ENCODE data around the gene GRID1.

Gene GRID1

DNA sequence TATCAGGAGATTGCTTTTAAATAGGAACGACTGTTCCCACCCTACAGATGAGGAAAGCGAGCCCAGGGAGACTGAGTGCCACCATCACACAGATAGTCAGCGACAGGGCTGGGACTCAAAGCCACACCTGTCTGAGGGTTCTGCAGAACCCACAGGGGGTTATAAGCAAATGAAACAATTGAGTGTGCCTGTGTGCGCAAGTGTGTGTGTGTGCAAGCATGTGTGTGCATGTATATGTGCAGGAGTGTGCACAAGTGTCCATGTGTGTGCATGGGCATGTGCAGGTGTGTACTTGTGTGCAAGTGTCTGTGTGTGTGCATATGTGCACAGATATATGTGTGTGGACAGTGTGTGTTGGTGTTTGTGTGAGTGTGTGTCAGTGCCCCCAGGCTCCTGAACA, 280.2 kb downstream of the GRID1 start:
- TF ChIP-seq CTCF (conservative IDR thresholded peaks at IDR 0.05; ENCODE audit: control insufficient read depth, insufficient read depth, low read depth, low read length): no peak
- DNase-seq (ENCODE audit: low read depth): no peak
- no peak overlapping the region for H3K4me3 ChIP-seq (ENCODE audit: control insufficient read depth, low read depth, low read length)

DNA sequence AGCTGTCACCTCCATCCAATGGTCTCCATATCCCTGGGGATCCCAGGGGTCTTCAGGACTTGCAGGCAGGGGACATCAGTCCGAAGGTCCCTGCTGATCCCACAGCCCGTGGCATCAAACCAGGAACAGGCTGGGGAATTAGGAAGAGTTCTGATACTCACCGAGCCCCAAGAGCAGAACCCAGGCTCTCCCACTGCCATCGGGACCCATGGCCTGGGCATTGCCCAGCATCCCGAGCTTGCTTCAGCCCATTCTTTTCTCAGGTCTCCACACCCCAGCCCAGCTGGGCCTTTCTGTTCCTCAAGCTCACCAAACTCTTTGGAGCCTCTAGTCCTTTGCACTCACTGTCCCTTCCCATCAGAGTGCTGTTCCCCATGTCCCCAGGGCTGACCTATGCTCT, 280.9 kb downstream of the GRID1 start:
- TF ChIP-seq CTCF (conservative IDR thresholded peaks at IDR 0.05; ENCODE audit: control insufficient read depth, insufficient read depth, low read depth, low read length): no peak
- H3K4me3 ChIP-seq (ENCODE audit: control insufficient read depth, low read depth, low read length): no peak overlapping the region
- no peak for DNase-seq (ENCODE audit: low read depth)

DNA sequence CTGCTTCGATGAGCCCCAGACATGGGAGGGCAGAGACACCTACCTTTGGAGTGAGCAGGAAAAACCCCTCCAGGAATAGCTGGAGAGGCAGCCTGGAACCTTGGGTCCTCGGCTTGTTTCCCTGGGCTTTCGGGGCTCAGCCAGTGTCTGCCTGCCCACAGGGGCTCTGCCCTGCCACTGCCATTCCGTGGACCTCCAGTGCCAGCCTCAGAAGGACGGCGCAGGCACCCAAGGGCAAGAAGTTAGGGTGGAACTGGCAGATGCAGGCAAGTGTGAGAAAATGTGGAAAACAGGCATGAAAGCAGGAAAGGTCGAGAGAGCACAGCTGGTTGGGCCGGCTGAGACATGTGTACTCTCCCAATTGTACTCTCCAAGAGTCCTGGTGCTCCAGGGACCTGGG, 281.5 kb downstream of the GRID1 start:
- no peak for DNase-seq (ENCODE audit: low read depth)
- no peak overlapping the region for H3K4me3 ChIP-seq (ENCODE audit: control insufficient read depth, low read depth, low read length)
- no peak for TF ChIP-seq CTCF (conservative IDR thresholded peaks at IDR 0.05; ENCODE audit: control insufficient read depth, insufficient read depth, low read depth, low read length)

GRCh38 chr10:86084585-86084984, 282.0 kb downstream of the GRID1 start:
- DNase-seq (ENCODE audit: low read depth): no peak
- H3K4me3 ChIP-seq (ENCODE audit: control insufficient read depth, low read depth, low read length): no peak overlapping the region
- no peak for TF ChIP-seq CTCF (conservative IDR thresholded peaks at IDR 0.05; ENCODE audit: control insufficient read depth, insufficient read depth, low read depth, low read length)

DNA sequence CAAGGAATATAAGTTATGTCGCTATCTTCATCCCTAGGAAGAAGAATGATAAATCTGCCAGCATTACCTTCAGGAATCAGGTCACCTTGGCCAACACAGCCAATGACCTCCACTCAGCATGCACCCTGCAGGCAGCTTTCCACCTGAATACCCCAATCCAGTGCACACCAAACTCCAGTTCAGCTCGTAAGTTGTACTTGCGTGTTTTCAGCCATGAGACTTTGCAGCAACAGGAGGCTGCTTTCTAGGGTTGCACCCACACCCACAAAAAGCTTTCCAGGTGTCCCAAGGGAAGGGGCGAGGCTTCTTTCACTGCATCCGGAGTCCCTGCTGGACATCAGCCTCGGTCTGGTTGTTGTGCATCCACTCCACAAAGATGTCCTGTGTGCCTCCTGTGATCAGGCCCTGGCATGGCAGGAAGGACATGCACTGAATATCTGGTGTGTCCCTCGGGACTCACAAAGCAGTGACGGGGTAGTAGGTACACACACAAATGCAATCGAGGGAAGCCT, 282.9 kb downstream of the GRID1 start:
- no peak for TF ChIP-seq CTCF (conservative IDR thresholded peaks at IDR 0.05; ENCODE audit: control insufficient read depth, insufficient read depth, low read depth, low read length)

GRCh38 chr10:86083206-86083605, 283.4 kb downstream of the GRID1 start:
- TF ChIP-seq CTCF (conservative IDR thresholded peaks at IDR 0.05; ENCODE audit: control insufficient read depth, insufficient read depth, low read depth, low read length): no peak
- no peak overlapping the region for H3K4me3 ChIP-seq (ENCODE audit: control insufficient read depth, low read depth, low read length)

More for the DNA sequence above, 282.9 kb downstream of the GRID1 start:
- no peak for DNase-seq (ENCODE audit: low read depth)
- no peak overlapping the region for H3K4me3 ChIP-seq (ENCODE audit: control insufficient read depth, low read depth, low read length)

GRCh38 chr10:86082556-86082955, 284.0 kb downstream of the GRID1 start:
- DNase-seq (ENCODE audit: low read depth): no peak
- no peak for TF ChIP-seq CTCF (conservative IDR thresholded peaks at IDR 0.05; ENCODE audit: control insufficient read depth, insufficient read depth, low read depth, low read length)
- no peak overlapping the region for H3K4me3 ChIP-seq (ENCODE audit: control insufficient read depth, low read depth, low read length)

More at GRCh38 chr10:86083206-86083605, 283.4 kb downstream of the GRID1 start:
- DNase-seq (ENCODE audit: low read depth): no peak

Measured in fibroblast of mammary gland (primary cell).